Mononuclear cell (primary cell): Measurements from ENCODE around the gene MOGAT2. TPM values are rescaled to one million over a fixed set of nuclear protein-coding genes. Genes with fewer than 3 reads are reported as not detected.

Source experiments
- H3K27me3 ChIP-seq: 2 replicates; pipeline ENCODE4 v1.6.0; 2011; ENCODE audit warnings: low read length, control low read depth; ENCODE audit not compliant: insufficient read depth
- H3K4me1 ChIP-seq: 2 replicates; pipeline ENCODE4 v1.5.1; 2011; ENCODE audit warnings: mild to moderate bottlenecking, low read length, control low read depth; ENCODE audit not compliant: insufficient read depth
- H3K4me3 ChIP-seq: 2 replicates; pipeline ENCODE4 v1.5.1; 2011; ENCODE audit warnings: mild to moderate bottlenecking, low read length, moderate library complexity
- H3K9me3 ChIP-seq: 2 replicates; pipeline ENCODE4 v1.5.1; 2011; ENCODE audit warnings: low read depth, mild to moderate bottlenecking, control low read depth, low read length
- total RNA-seq: library from RNA; depleted of rRNA; stranded (reverse); fragments of >200 nt; gene quantifications from one replicate; pipeline ENCODE4 v1.2.3, GENCODE V29; 2012

Gene MOGAT2
- total RNA-seq, 1 donor = not detected

GRCh38 chr11:75777461-75778110 lies 59.9 kb downstream of the MOGAT2 start:
- Histone ChIP-seq H3K4me1 (peaks cover 77% of the 10 kb centered on the region), H3K9me3 (no peaks in the 10 kb centered on the region), H3K4me3 (no peak overlapping the region)

GRCh38 chr11:75778962-75779361 lies 61.3 kb downstream of the MOGAT2 start:
- H3K4me1 ChIP-seq = peaks cover 64% of the 10 kb centered on the region
- H3K27me3 ChIP-seq = no peaks in the 10 kb centered on the region
- no peak overlapping the region for H3K4me3 ChIP-seq
- H3K9me3 ChIP-seq = no peaks in the 10 kb centered on the region

More at GRCh38 chr11:75777461-75778110, 59.9 kb downstream of the MOGAT2 start:
- no peaks in the 10 kb centered on the region for H3K27me3 ChIP-seq

- no peak overlapping the region for H3K4me3 ChIP-seq
- peaks cover 54% of the 10 kb centered on the region for H3K4me1 ChIP-seq
- no peaks in the 10 kb centered on the region for H3K27me3 ChIP-seq
- no peaks in the 10 kb centered on the region for H3K9me3 ChIP-seq
Measured at GRCh38 chr11:75779960-75780359, 62.3 kb downstream of the MOGAT2 start.

- Histone ChIP-seq H3K9me3 (no peaks in the 10 kb centered on the region), H3K4me3 (no peak overlapping the region), H3K4me1 (peaks cover 44% of the 10 kb centered on the region), H3K27me3 (no peaks in the 10 kb centered on the region)
Measured at GRCh38 chr11:75780888-75781287, 63.2 kb downstream of the MOGAT2 start.

- Histone ChIP-seq H3K9me3 (no peaks in the 10 kb centered on the region), H3K4me1 (peaks cover 40% of the 10 kb centered on the region), H3K4me3 (no peak overlapping the region)
Measured at GRCh38 chr11:75781296-75781695, 63.7 kb downstream of the MOGAT2 start.

GRCh38 chr11:75781831-75782230 lies 64.2 kb downstream of the MOGAT2 start:
- H3K9me3 ChIP-seq = no peaks in the 10 kb centered on the region
- H3K27me3 ChIP-seq = no peaks in the 10 kb centered on the region
- H3K4me1 ChIP-seq = peaks cover 35% of the 10 kb centered on the region
- no peak overlapping the region for H3K4me3 ChIP-seq

More at GRCh38 chr11:75781296-75781695, 63.7 kb downstream of the MOGAT2 start:
- no peaks in the 10 kb centered on the region for H3K27me3 ChIP-seq

Other genes starting within 250 kb of the MOGAT2 start
- 14.5 TPM for gene GDPD5, start 191.9 kb upstream of the MOGAT2 start, total RNA-seq
- gene SERPINH1, start 155.6 kb upstream of the MOGAT2 start, total RNA-seq = 2.3 TPM
- not detected for gene MAP6, start 48.8 kb upstream of the MOGAT2 start, total RNA-seq
- gene DGAT2, start 50.9 kb downstream of the MOGAT2 start, total RNA-seq = 5.5 TPM
- 42.5 TPM for gene UVRAG, start 97.4 kb downstream of the MOGAT2 start, total RNA-seq